Stimulated activated CD4-positive, alpha-beta T cell treated with anti-CD3 and anti-CD28 coated beads, Interleukin-12 subunit alpha, Interleukin-12 subunit beta, amount 100 ng/mL, for 48 hours (primary cell): ENCODE data around the gene COX14.
"Not testable (repeated sequence)": the region's sequence is repeated elsewhere in the genome, so short reads cannot be mapped to it uniquely, and the experiment has no call there.

Source experiments
- DNase-seq, 3 donors: peaks; one replicate each; pipeline ENCODE4 v3.0.0-alpha.2; 2020; ENCODE audit warnings: low read depth in 2 of 3, low spot score in 1 of 3

COX14 gene

GRCh38 chr12:50107416-50108268 is 4.4 kb upstream of the COX14 start:
- DNase-seq: no peak

GRCh38 chr12:50109319-50109718 is 2.7 kb upstream of the COX14 start:
- no peak for DNase-seq

GRCh38 chr12:50110127-50110761 is 1.8 kb upstream of the COX14 start:
- DNase-seq: no peak

- DNase-seq: no peak
Observed at GRCh38 chr12:50110762-50111351, 1.2 kb upstream of the COX14 start.

GRCh38 chr12:50111395-50111692 is 692 bp upstream of the COX14 start:
- DNase-seq: no peak

- no peak for DNase-seq
Observed at GRCh38 chr12:50112456-50113218, 601 bp downstream of the COX14 start.

- DNase-seq: no peak
Observed at GRCh38 chr12:50117057-50117622, 5.1 kb downstream of the COX14 start.

- DNase-seq: no peak
Observed at GRCh38 chr12:50119387-50119786, 7.4 kb downstream of the COX14 start.

- DNase-seq: no peak
Observed at GRCh38 chr12:50120521-50120920, 8.5 kb downstream of the COX14 start.

GRCh38 chr12:50120953-50121352 is 8.9 kb downstream of the COX14 start:
- DNase-seq: no peak

- no peak for DNase-seq
Observed at GRCh38 chr12:50121641-50122040, 9.6 kb downstream of the COX14 start.

GRCh38 chr12:50123203-50123602 is 11.2 kb downstream of the COX14 start:
- no peak for DNase-seq

- DNase-seq: no peak
Observed at GRCh38 chr12:50127546-50127945, 15.5 kb downstream of the COX14 start.

GRCh38 chr12:50129290-50129689 is 17.3 kb downstream of the COX14 start:
- no peak for DNase-seq

- DNase-seq: no peak
Observed at GRCh38 chr12:50132505-50133135, 20.6 kb downstream of the COX14 start.

- DNase-seq: no peak
Observed at GRCh38 chr12:50142993-50143392, 31.0 kb downstream of the COX14 start.

GRCh38 chr12:50145439-50145838 is 33.4 kb downstream of the COX14 start:
- DNase-seq: no peak

GRCh38 chr12:50147281-50147680 is 35.2 kb downstream of the COX14 start:
- no peak for DNase-seq

- not testable (repeated sequence) for DNase-seq
Observed at GRCh38 chr12:50148011-50148410, 36.0 kb downstream of the COX14 start.

GRCh38 chr12:50149311-50149710 is 37.3 kb downstream of the COX14 start:
- DNase-seq: no peak
